ES-I3 (cell line): ENCODE results near the gene ICAM2.
"Not testable (repeated sequence)": the region's sequence is repeated elsewhere in the genome, so short reads cannot be mapped to it uniquely, and the experiment has no call there.

Source experiments
- H3K36me3 ChIP-seq: 2 replicates; pipeline ENCODE4 v1.6.1; 2013; ENCODE audit warnings: mild to moderate bottlenecking, low read length, control low read depth, moderate library complexity; ENCODE audit not compliant: insufficient read depth
- H3K4me1 ChIP-seq: 2 replicates; pipeline ENCODE4 v1.6.1; 2013; ENCODE audit warnings: mild to moderate bottlenecking, control low read depth, low read length; ENCODE audit not compliant: insufficient read depth
- H3K9ac ChIP-seq: 2 replicates; pipeline ENCODE4 v1.6.1; 2013; ENCODE audit warnings: low read depth, mild to moderate bottlenecking, low read length, moderate library complexity
- H3K9me3 ChIP-seq: 2 replicates; pipeline ENCODE4 v1.6.1; 2013; ENCODE audit warnings: mild to moderate bottlenecking, low read length, moderate library complexity; ENCODE audit not compliant: control insufficient read depth, insufficient read depth

The ICAM2 gene

DNA sequence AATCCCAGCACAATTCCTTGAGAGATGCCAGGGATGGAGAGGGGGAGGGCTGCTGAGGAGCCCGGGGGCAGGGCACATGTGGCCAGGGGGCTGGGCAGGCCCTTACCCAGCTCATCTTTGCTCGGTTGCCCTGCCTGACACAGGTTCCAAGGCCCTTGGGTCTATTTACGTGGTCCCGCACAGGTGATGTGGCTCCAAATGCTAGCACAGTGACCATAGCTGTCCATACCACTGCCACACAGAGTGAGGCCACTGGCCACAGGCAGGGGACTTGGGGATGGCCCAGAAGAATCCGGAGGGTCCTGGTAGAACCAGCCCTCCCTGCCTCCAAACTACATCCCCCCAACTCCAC is 32.3 kb downstream of the ICAM2 start:
- Histone ChIP-seq H3K4me1 (peaks cover 13% of the 10 kb centered on the region; the same call in 1 of the 2 replicates), H3K36me3 (no peaks in the 10 kb centered on the region), H3K9ac (no peak overlapping the region), H3K9me3 (no peaks in the 10 kb centered on the region)

DNA sequence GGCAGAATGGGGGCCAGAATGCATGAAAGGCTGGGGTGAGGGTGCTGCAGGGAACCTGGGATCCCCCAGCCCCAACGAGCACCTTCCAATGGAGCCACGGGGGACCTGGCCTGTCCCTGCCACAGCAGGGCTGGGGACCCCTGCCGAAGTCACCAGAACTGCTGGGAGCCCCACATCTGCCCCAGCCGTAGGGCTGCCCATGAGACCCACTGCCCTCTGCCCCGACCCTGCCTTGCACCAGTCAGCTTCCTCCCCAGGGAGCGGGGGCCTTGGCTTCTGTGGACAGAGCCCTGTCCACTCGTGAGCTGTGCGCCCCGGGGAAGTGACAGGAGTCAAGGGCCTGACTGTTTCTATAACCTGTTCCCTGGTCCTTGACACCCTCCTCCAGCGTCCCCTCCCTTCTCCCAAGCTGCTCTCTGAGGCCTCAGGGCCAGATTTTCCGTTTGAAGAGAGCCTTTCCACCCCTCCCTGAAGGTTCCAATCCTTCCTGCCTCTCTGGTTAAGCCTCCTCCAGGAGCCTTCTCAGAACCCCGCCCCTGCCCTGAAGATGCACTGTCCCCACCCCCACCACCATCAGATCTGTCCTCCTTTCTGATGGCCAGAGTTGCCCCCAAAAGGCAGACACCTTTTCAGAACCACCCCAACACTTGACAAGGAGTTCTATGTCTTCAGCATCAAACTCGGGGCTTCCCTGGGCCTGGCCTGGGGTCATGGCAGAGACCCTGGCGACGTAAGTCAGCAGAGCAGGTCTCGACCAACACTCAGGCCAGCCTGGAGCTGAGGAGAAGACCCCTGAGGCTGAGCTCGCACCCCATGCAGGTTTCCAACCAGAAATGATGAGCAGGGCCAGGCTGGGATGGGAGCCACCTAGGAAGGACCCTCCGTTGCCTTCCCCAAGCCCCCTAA is 33.0 kb downstream of the ICAM2 start:
- H3K9me3 ChIP-seq: no peaks in the 10 kb centered on the region
- peaks cover 13% of the 10 kb centered on the region; the same call in 1 of the 2 replicates for H3K4me1 ChIP-seq
- no peak overlapping the region for H3K9ac ChIP-seq
- H3K36me3 ChIP-seq: no peaks in the 10 kb centered on the region

DNA sequence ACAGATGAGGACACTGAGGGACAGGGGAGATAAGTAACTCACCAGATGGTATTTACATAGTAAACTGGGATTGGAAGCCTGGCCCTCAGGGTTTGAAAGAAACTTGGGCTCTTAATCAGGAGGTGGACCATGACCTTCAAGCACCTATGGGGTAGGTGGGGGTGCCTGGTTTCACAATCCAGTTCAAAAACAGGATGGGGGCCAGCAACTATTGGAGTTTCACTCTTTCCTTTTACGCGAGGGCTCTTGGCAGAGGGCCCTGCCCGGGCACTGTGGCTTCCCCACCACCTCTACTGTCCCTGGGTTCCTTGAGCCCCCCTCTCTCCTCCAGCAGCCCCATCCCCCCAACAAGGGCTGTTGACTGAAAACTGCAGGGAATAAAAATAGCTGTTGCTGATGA is 33.6 kb downstream of the ICAM2 start:
- Histone ChIP-seq H3K9me3 (no peaks in the 10 kb centered on the region), H3K9ac (no peak overlapping the region), H3K36me3 (no peaks in the 10 kb centered on the region), H3K4me1 (peaks cover 13% of the 10 kb centered on the region; the same call in 1 of the 2 replicates)

DNA sequence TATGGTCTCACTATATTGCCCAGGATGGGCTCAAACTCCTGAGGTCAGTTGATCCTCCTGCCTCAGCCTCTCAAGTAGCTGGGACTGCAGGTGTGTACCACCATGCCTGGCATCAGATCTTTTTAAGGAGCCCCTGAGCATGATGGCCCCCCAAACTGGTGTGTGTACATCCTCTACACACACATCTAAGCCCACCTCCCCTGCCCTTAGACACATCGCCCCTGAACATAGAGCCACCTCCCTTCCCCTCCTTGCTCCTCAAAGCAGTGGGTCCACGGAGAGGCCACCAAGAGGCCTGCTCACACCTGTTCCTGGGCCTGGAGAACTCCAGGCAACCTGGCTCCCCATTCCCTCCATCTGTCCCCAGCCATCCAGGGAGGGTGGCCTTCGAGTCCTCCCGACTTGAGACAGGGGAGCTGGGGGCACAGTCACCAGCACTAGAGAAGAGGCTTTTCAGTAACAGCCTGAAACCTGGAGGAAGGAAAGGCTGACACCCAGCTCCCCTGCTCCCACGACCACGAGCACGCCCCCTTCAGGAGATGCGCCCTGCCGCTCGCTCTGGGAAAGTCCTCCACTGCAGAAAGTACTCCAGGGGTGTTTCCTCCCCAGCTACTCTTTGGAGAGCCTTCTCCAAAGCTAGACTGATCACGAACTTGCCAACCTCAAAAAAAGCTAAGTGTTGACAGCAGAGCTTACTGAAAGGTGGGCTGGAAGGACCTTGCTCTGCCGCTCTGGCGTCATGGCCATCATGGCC is 34.9 kb downstream of the ICAM2 start:
- no peak overlapping the region for H3K9ac ChIP-seq
- H3K4me1 ChIP-seq: peaks cover 13% of the 10 kb centered on the region; the same call in 1 of the 2 replicates
- H3K9me3 ChIP-seq: no peaks in the 10 kb centered on the region
- H3K36me3 ChIP-seq: no peaks in the 10 kb centered on the region

DNA sequence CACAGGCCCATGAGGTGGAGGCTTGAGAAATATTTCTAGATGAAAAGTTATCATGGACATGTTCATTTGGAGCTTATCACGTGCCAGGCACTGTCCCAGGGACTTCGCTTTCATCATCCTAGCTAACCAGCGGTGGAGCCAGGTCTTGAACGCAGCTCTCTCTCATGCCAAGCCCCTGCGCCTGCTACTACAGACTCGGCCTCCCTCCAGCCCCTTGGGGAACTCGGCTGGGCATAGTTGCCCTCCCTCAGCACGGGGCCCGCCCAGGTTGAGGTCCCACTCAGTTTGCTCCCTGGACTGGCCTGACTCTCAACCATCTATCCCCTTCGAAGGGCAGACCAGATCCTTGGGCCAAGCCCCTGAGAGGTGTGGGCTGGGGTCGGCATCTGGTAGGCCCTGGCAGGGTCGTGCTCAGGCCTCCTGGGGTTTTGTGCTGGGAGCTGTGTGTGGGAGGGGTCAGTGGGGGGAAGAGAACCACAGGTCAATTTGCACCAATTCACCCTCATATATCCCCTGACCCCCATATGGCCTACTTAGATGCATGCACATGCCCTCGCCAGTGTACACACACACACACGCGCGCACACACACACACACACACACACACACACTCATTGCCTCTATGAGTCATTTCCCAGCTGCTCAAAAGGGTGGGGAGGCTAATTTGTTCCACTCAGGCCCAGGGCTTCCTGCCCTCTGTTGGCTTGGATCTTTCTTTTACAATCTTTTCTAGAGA is 35.6 kb downstream of the ICAM2 start:
- H3K36me3 ChIP-seq: no peaks in the 10 kb centered on the region
- H3K9me3 ChIP-seq: no peaks in the 10 kb centered on the region
- H3K4me1 ChIP-seq: peaks cover 13% of the 10 kb centered on the region; the same call in 1 of the 2 replicates
- H3K9ac ChIP-seq: no peak overlapping the region

DNA sequence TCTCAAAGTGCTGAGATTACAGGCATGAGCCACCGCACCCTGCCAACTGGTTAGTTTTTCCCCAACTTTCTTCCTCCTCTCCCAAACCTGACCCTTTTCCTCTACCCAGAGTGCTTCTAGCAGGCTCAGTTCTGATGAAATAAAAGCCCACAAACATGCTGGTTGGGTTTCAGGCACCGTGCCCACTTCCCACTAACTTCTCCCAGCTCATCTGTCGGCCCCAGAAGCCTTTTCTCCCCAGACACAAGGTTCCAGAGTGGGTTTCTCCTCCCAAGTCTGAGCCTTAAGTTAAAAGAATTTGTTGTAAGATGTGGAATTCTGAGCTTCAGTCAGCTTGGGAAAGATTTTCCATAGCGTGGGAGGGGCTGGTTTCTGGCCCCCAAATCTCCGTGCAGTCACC is 36.2 kb downstream of the ICAM2 start:
- H3K4me1 ChIP-seq: peaks cover 9% of the 10 kb centered on the region; the same call in 1 of the 2 replicates
- no peaks in the 10 kb centered on the region for H3K36me3 ChIP-seq
- no peak overlapping the region for H3K9ac ChIP-seq
- H3K9me3 ChIP-seq: no peaks in the 10 kb centered on the region

DNA sequence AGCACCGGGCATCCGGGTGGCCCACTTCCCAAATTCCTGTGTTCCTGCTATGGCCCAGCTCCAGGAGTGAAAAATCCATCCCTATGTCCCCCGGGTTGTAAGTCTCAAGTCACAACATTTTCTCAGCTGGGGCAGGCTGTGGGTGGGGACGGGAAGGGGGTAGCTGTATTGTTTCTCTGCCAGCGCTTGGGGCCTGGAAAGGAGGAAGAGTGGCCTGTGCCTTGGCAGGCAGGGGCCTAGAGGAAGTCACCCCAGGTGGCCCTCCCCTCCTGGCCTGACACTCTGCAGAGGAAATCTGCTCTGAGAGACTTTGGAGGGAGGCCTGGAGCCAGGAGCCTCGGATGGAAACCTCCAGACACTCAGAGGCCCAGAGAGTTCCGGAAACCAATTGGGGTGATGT is 37.1 kb downstream of the ICAM2 start:
- Histone ChIP-seq H3K9ac (no peak overlapping the region), H3K9me3 (no peaks in the 10 kb centered on the region), H3K36me3 (no peaks in the 10 kb centered on the region), H3K4me1 (peaks cover 5% of the 10 kb centered on the region; the same call in 1 of the 2 replicates)

DNA sequence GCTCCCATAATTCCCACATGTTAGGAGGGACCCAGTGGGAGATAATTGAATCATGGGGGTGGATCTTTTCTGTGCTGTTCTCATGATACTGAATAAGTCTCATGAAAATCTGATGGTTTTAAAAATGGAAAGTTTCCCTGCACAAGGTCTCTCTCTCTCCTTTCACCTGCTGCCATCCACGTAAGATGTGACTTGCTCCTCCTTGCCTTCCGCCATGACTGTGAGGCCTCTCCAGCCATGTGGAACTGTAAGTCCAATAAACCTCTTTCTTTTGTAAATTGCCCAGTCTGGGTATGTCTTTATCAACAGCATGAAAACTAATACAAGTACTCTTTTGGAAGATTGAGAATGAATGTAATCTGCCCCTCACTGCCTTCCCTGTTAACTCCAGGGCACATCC is 37.8 kb downstream of the ICAM2 start:
- H3K9ac ChIP-seq, H3K4me1 ChIP-seq, H3K9me3 ChIP-seq, H3K36me3 ChIP-seq: not testable (repeated sequence)

DNA sequence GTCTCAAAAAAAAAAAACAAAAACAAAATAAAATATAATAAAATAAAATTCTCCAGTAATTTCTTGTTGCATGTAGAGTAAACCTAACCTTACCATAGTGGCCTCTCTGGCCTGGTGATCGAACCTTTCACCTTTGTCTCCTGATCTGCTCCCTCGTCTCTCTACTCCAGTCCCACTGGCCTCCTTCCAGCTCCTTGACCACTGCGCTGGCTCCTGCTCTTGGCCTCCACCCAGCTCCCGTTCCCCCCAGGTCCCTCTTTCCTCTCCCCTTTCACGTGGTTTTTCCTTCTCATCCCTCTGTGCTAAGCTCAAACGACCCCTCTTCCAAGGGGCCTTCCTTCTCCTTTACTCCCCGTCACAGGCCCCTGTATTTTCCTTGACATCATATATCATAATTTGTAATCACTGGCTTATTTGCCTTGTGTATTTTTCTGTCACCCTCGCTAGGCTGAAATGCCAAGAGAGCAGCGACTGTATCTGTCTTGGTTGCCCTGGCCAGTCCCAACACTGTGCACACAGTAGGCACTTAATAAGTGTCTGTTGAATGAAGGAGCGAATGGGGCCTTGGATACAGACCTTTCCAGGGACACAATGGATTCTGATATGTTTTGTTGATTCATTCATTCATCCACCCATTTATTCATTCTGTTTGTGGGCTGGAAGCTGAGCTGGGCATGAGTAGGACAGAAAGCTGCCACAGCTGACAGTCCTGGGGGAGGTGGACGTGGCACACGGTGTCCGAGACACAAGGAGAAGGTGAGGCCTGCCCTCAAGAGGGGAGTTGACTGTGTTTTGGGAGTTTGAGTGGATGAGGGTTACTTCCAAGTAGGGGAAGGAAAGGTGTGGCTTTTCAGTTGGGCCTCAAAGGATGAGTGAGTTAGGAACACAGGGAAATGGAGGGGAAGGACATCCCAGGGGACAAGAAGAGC is 41.9 kb downstream of the ICAM2 start:
- Histone ChIP-seq H3K9me3 (no peaks in the 10 kb centered on the region; the same call in 1 of the 2 replicates), H3K9ac (no peak overlapping the region), H3K4me1 (peaks cover 13% of the 10 kb centered on the region; the same call in 1 of the 2 replicates), H3K36me3 (no peaks in the 10 kb centered on the region)

DNA sequence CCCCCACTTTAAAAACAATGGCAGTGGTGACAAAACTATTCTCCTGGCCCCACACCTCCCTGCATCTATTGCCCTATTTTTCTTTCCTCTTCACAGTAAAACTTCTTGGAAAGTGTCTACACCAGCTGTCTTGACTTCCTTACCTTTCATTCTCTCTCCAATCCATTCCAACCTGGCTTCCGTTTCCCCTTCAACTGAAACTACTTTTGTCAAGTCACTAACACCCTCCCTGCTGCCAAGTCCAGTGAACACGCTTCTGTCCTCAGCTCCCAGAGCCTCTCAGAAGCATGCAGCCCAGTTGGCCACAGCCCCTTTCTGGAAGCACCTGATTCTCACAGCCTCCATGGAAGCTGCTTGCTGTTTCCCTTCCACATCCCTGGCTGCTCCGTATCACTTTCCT is 43.7 kb downstream of the ICAM2 start:
- Histone ChIP-seq H3K9ac (no peak overlapping the region), H3K4me1 (peaks cover 13% of the 10 kb centered on the region; the same call in 1 of the 2 replicates), H3K9me3 (no peaks in the 10 kb centered on the region; the same call in 1 of the 2 replicates), H3K36me3 (no peaks in the 10 kb centered on the region)

DNA sequence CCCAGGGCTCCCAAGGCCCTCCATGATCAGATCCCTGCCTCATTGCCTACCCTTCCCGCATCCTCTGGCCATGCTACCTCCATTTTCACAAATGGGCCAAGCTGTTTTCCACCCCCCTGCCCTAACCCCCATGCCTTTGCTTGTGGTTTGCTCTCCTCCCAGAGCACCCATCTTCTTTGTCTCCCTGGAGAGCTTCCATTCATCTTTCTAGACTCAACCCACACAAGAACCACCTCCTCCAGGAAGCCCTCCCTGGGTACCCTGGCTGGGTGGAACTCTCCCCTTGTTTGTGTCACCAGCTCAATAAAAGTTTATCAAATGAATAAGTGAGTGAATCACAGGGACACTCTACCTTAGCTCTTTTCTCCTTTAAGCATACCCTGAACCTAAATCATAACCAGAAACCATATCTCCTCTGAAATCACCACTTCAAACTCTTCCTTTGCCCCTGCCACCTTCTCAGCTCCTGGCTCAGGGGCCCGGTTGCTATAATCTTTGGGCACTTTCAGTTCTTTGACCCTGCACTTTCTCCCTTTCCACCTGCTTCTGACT is 44.8 kb downstream of the ICAM2 start:
- H3K4me1 ChIP-seq: peaks cover 13% of the 10 kb centered on the region; the same call in 1 of the 2 replicates
- H3K9ac ChIP-seq: no peak overlapping the region
- H3K36me3 ChIP-seq: no peaks in the 10 kb centered on the region
- no peaks in the 10 kb centered on the region; the same call in 1 of the 2 replicates for H3K9me3 ChIP-seq

DNA sequence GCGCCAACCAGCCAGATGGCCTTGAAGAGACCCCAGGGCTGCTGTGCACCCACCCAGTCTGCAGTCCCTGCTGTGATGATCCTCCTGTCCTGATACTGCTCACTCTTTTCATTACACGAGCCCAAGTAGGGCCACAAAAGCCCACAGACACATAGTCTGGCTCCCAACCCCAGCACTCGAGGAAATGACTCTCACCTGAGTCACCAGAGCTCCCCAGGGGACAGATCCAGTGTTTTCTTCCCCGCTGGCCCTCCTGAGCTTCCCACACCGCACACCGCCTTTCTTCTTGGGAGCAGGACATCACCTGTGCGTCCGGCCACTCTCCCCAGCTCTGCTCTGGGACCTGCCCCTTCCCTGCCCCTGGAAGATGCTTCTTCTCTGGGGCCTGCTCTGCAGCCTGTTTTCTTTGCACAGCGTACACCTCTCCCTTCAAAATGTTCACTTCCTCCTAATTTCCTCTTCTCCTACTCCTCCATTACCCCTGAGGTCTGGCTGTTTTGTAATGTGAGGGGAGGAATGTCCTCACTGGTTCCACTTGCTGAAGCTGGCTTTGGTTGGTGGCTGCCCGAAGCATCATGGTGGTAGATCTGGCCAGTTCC is 45.7 kb downstream of the ICAM2 start:
- Histone ChIP-seq H3K36me3 (no peaks in the 10 kb centered on the region), H3K9ac (no peak overlapping the region)

More for the DNA sequence above, 45.7 kb downstream of the ICAM2 start:
- peaks cover 13% of the 10 kb centered on the region; the same call in 1 of the 2 replicates for H3K4me1 ChIP-seq
- H3K9me3 ChIP-seq: no peaks in the 10 kb centered on the region; the same call in 1 of the 2 replicates
